ENCODE data around the gene TGFA.

TGFA gene

DNA sequence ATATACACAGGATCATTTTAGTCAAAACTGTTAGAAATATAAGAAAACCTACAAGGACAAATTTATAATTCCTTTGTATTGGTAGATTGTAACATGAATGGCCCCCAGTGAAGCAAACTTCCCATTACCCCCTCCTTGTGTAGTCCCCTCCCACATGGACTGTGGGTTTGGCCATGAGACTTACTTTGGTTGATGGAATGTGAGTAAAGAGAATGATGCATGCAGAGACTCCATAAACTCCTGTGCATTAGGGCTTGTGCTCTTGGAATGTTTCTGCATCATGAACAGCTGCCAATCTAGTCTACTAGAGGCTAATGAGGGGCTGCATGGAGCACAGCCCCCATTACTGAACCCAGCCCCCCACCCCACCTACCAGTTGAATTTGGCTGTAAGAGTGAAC lies 8.3 kb upstream of the TGFA start:
- TF ChIP-seq, protein P1, sequence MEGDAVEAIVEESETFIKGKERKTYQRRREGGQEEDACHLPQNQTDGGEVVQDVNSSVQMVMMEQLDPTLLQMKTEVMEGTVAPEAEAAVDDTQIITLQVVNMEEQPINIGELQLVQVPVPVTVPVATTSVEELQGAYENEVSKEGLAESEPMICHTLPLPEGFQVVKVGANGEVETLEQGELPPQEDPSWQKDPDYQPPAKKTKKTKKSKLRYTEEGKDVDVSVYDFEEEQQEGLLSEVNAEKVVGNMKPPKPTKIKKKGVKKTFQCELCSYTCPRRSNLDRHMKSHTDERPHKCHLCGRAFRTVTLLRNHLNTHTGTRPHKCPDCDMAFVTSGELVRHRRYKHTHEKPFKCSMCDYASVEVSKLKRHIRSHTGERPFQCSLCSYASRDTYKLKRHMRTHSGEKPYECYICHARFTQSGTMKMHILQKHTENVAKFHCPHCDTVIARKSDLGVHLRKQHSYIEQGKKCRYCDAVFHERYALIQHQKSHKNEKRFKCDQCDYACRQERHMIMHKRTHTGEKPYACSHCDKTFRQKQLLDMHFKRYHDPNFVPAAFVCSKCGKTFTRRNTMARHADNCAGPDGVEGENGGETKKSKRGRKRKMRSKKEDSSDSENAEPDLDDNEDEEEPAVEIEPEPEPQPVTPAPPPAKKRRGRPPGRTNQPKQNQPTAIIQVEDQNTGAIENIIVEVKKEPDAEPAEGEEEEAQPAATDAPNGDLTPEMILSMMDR (IDR thresholded peaks at IDR 0.05), result no peak

DNA sequence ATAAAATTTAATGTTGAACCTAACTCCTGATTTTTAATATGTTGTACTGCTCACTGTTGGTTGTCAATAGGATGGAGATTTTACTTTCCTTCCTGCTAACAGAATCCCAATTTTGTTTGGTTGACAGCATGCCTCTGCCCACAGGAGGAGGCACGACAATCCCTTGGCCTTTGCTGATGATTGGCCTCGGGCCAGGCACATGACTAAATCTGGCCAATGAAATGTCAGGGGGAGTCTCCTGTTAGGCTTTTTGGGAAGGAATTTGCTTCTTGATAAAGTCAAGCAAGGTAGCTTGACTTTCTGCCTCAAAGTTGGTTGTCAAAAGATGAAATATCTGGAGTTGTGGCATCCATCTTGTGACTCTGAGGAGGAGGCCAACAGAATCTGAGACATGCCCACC lies 6.8 kb upstream of the TGFA start:
- TF ChIP-seq, protein P1 (IDR thresholded peaks at IDR 0.05), result no peak

DNA sequence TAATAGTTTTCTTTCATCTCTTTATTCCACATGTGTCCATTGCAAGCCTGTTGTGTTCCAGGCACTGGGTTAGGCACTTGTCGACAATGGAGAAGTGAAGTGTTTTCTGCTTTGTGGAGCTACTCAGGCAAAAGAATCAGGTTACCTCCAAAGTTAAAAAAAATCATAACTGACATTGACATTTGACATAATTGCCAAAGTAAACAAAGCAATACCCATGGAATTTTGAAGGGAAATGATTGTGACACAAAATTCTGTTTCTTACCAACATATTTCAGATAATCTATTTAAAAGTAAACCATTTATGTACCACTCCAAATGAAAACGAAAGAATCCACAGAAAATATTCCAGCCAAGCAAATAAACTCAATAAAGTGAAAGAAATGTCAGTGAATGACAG lies 6.4 kb upstream of the TGFA start:
- TF ChIP-seq, protein P1 (IDR thresholded peaks at IDR 0.05), result no peak

DNA sequence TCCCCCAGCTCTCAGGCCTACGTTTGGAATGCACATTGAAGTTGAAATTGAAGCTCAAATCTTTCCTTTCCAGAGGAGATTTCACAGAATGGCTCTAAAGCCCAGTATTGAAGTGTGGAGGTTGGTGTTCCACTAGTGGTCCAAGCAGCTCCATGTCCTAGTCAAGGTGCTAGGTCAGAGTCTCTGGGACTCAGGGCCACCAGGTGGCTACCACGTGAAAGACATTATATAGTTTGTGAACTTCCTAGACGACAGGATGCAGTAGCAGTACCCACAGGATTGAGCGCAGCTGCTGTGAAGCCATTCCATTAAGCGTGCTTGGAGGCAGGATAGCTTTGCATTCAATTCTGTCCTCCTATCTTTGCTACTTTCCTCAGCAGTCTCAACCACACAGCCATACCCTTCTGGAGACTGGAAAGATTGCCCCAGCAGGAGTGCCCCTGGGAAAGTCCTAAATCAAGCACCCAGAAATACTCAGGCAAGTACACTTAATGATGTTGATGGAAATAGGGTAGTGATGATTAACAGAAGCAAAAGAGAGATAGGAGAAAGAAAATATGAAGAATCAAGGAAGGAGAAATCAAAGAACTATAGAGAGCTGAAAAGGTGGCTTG lies 4.7 kb upstream of the TGFA start:
- TF ChIP-seq, protein P1 (IDR thresholded peaks at IDR 0.05), result no peak

DNA sequence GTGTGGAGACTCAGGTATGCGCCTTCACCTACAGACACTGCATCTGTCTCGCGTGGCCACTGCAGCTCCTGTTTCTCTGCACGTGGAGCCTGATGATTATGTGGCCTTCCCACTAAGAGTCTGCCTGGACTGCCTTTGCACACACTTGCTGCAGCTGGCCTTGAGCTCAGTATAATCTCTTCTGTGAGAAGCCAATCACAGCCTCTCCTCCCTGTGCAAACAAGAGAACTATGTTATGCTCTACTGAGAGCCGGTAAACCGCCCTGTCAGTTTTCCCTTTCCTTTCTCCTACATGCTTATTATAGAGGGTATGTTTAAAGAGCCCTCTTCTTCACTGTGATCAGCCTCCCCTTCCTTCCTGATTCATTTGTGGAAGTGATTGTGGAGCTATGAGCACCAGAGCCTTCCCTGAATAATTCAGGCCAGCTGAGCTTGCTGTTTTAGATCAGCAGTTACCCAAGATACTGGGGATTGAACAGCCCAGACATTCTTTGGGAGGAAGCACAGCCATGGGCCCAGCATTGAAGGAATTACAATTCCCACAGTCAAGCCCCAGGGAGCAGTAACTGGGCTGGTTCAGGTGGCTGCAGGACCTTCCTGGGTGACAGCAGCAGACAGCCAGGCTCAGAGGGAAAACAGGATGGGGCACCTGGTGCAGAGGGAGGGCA lies 3.7 kb upstream of the TGFA start:
- TF ChIP-seq, protein P1 (IDR thresholded peaks at IDR 0.05), result no peak

DNA sequence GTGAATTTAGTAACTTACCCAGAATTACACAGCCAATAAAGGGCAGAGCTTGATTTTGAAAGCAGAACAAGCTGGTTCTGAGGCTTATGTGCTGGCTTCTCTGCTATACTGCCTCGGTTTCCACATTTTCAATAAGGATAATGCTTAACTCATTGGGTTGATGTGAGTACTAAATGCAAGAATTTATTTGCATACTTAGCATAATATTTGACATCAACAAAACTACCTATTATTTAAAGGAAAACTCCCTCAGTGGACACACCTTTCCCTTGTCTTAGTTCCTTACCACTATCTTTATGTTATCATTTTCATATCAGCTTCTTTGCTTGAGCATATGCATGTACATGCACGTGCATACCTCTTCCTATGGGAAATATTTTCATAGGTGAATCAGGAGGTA lies 3.0 kb upstream of the TGFA start:
- TF ChIP-seq, protein P1 (IDR thresholded peaks at IDR 0.05), result no peak

DNA sequence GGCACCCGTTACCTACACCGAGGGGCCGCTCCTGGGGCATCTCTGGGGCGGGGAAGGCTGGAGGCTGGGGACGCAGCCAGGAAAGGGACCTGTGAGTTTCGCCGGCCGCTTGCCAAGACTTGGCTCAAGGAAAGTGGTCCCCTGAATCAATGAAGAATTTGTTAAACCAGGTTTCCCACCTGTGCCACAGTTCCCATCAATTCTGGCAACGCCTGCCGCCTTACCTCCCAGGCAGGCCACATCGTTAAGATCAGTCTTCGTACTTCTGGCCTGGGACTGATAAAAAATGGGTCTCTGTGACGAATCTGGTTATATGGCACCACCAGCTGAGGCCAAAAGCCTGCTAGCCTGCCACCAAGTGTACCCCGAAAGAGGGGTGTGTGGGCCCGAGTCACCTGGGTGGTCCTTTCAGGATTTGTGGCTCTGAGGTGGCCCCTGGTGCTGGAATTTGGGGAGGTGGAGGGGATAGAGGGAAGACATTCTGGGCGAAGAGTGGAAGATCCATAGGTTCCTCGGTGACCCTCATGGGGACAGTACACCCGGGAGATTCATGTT lies 789 bp upstream of the TGFA start:
- TF ChIP-seq, protein P1 (IDR thresholded peaks at IDR 0.05), result no peak; the same call in 1 of the 2 replicates
